Caki2 (cell line): ENCODE results near the gene ACAP1. TPM values are rescaled to one million over a fixed set of nuclear protein-coding genes. Genes with fewer than 3 reads are reported as not detected.
"Not testable (repeated sequence)": the region's sequence is repeated elsewhere in the genome, so short reads cannot be mapped to it uniquely, and the experiment has no call there.

Experiments
- DNase-seq: peaks from one replicate; pipeline ENCODE4 v3.0.0-alpha.2; 2015; ENCODE audit warnings: low read depth
- in situ Hi-C: cut with HindIII; loops from 2 replicates; pipeline ENCODE4 v1.10.0; 2016; ENCODE audit warnings: low sequenced_read_pairs, low pct_unique_long_range_greater_than_20kb, mixed read lengths
- total RNA-seq: library from RNA; depleted of rRNA; stranded (reverse); fragments of >200 nt; shearing (Covaris generic); gene quantifications from 2 replicates; pipeline ENCODE4 v1.2.3, GENCODE V29; 2014; ENCODE audit warnings: low replicate concordance

The ACAP1 gene
- total RNA-seq, 1 experiment from 2014 or later = 26.4 TPM

DNA sequence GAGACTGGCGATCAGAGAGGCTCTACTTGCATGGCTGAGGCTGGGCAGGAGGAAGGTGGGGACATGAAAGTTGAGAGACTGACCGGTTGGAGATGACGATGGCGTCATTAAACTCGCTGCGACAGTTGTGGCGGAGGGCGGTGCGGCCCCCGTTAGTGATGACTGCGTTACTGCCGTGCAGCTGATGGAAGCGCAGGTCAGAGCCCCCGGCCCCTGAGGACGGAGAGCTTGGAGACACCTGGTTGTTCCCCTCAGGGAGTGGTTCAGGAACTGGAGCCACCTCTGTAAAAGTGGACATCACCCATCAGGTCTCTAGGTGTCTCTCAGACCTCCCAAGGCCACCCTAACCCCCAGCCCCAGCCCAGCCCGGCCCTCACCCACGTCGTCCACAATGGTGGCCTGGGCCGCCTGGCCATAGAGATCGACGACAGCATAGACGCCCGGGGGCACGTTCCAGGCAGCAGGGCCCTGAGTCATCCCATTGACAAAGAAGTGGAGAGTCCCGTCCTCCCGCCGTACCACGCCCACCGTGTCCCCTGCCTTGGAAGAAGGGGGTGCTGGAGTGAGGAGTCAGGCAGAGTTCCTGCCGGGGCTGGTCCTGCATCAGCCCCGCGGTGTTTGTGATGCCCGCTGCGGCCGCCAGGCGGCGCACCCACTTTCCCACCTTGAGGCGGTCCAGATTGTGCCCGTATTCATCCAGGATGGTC lies 12.4 kb upstream of the ACAP1 start:
- no peak for DNase-seq

DNA sequence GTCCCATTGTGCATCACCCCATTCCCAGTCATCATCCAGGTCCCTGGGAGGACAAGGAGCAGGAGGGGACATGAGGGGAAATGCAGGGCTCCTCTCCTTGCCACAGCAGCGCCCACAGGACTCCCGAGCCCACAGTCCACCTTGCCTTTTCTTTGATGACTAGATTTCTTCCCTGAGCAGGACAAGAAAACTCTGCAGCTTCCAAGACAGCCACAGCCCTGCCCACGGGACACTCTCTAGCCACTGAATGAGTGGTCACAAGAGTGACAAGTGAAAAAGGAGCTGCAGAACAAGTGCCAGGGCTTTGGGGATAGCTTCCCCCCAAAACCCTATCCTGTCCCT lies 11.9 kb upstream of the ACAP1 start:
- in situ Hi-C loops = no loop called here
- DNase-seq = no peak

More for the DNA sequence above, 12.4 kb upstream of the ACAP1 start:
- in situ Hi-C loops = no loop called here

DNA sequence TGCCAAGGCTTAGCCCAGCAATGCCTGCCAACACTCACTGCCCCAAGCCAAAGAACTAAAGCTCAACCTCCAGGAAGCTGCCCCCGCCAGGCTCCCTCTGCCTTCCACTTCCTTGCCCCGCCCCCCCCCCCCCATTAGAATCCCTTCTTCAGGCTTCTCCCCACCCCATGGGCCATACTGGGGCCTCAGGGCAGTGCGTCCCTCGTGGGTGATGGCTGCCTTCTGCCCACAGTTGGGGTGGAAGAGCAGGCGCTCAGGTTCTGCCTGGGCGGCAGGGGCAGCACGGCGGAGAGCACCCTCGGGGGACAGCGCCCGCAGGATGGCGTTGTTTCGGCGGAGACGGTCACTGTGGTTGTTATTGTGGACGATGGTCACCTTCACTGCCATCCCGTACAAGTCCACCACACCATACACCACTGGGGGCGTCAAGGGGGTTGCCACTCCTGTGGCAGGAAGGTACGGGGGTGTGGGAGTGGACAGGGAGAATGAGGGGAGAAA lies 11.2 kb upstream of the ACAP1 start:
- in situ Hi-C loops = no loop called here
- no peak for DNase-seq

DNA sequence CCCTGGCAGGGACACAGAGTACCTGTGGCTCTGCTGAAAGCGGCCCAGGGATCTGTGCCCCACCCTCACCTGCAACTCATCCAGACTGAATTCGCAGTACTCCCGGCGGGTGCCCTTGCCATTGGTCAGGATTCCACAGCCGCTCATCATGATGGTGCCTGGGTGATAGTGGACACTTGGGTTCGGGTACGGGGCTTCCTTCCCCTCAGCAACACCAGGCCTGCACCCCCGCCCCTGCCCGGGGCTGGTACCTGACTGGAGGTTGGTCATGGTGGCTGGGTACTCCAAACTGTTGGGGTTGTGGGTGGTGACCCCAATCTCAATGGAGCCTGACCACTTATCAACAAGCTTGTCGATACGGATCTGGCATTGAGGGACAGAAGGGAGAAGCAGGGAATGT lies 10.1 kb upstream of the ACAP1 start:
- no peak for DNase-seq
- in situ Hi-C loops = no loop called here

DNA sequence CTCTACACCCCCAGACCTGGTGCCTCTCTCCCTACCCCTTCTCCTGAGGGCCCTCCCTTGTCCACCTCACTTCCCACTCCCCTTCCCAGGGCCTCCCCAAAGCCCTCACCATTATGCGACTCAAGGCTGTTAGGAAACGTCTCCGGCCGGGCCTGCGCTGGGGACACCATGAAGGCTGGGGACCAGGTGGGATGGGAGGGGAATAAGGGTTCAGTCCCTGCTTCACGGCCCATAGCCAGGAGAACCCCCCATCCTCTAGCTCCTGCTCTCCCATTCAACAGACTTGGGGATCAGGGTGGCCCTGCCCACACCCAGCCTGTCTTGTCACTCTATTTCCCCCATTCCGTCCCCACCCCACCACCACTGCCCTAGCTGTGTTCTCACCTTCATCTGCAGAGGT lies 9.3 kb upstream of the ACAP1 start:
- DNase-seq = no peak
- in situ Hi-C loops = no loop called here

DNA sequence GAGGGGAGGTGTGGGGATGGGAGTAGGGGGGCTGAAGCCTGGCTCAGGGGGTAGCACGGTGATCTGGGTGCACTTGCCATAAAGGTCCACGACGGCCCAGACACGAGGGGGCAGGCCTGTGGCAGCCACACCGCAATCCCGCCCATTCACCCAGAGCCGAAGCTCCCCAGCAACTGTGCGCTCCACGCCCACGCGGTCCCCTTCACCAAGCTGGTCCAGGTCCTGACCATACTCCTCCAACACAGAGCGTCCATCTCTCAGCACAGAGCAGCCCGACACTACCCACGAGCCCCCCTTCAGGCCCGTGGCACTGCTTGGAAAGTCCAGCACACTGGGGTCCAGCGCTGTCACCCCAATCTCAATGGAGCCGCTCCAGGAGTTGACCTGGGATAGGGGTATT lies 8.8 kb upstream of the ACAP1 start:
- no peak for DNase-seq
- in situ Hi-C loops = no loop called here

DNA sequence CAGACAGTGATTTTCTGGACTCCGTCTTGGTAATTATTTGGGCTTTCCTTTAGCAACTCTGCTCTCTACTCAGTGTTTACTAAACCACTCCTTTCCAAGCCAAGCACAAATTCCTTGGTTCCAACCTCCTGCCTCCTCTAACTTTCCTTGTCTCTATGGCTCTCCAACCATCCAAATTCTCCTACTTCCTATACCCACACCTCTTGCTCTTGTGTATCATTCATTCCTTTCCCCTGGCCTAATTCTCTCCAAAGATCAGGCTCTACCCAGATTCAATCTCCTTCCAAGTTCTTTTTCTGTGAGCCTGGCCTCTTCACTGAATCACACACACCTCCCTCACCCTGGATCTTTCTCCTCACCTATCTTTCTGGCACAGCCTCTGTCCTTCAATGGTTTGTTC lies 8.3 kb upstream of the ACAP1 start:
- in situ Hi-C loops = no loop called here
- DNase-seq = no peak

DNA sequence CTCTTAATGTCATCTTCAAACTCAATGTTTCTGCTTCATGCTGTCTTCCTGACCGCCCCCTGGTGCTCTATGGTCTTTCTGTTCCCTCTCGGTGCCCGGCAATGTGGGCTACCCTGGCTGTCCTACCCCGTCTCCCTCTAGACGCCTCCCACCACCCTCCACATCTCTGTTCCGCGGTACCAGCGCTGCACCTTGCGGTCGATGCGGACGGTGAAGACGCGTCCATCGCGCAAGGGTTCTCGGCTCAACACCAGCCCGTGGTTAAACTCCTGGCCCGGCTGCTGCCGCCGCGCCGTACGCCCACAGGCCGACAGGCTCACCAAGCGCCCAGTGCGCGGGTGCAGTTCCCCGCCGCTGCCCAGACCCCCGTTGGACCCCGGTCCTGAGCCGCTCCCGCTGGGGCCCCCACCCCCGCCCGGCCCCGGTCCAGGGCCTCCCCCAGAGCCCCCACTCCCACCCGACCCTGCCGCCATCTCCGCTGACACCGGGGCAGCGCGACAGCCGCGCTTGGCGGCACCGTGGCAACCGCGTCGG lies 7.4 kb upstream of the ACAP1 start, which contains the start of gene NEURL4:
Gene NEURL4, minus strand, starts transcription at position 496 of the 534 bp plus-strand sequence. Its CDS starts 23 bp downstream, at position 473.
- in situ Hi-C loops = no loop called here

DNA sequence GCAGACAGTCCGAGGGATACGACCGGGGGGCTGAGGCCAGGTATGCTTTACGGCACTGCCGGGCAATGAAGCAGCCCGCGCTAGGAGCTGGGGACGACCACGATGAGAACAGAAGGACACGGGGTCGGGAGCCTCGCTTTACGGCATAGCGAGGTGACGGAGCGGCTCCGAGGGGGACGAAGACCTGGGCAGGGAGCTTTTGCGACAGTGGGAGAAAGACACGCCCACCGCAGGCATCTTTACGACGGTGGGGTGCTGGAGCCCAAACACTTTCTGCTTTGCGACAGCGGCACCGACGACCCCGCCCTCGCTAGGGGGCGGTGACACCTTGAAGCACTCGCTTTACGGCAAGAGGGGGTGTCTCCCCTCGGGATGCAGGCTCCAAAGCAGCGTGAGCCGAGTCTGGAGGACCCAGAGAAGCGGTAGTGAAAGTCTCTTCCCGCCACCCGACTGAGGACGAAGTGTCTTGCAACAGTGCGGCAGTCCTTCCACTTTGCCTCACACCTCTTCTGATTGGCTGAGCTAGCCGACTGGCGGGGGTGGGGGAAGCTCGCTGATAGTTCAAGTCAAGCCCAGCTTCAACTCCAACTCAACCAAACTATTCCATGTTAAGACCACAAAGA lies 6.8 kb upstream of the ACAP1 start:
- in situ Hi-C loops = no loop called here
- peak; percentile 99 for DNase-seq

More for the DNA sequence above, 7.4 kb upstream of the ACAP1 start, which contains the start of gene NEURL4:
- no peak for DNase-seq

DNA sequence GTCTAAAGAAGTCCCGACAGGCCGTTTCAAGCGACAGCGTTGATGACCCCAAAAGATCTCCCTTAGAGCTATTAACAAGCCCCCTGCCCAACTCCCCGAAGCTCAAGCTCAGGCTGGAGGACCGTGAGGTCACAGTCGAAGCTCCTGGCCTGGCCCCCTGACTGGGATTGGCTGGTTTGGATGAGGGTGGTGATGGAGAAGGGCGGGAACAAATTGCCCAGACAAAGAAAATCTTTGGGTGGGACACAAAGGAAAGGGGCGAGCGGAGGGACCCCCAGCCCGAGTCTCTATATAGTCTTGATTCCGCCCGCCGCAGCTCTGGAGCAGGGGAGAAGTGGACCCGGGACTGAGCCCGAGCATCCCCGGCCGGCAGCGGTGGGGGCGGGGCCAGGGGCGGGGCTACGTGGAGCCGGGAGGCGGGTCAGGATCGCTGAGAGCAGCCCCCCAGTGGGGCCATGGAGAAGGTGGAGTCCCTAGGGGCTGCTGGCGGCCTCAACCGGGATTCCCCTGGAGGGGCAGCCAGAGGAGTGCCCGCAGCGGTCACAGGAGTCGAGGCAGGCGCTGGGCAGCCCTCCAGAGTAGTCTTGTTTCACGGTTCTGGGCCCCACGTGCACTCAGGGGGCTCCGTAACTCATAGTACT lies 6.2 kb upstream of the ACAP1 start:
- in situ Hi-C loops = no loop called here
- no peak for DNase-seq

DNA sequence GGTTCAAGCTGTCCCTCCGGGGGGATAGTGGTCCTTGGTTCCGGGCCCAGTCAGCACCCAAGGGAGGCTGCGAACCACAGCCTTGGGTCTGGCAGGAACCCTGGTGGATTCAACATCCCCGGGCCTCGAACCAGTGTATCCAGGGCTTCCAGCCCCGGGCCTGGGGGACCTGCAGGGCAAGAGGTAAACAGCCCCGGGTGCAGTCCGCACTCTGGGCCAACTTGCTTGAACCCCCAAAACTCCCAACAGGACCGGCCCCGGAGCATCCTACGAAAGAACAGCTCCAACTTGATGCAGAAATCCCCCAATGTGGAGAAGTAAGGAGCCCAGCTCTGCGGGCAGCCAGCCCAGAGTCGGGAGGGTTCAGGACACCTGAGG lies 5.7 kb upstream of the ACAP1 start:
- no peak for DNase-seq
- in situ Hi-C loops = no loop called here

DNA sequence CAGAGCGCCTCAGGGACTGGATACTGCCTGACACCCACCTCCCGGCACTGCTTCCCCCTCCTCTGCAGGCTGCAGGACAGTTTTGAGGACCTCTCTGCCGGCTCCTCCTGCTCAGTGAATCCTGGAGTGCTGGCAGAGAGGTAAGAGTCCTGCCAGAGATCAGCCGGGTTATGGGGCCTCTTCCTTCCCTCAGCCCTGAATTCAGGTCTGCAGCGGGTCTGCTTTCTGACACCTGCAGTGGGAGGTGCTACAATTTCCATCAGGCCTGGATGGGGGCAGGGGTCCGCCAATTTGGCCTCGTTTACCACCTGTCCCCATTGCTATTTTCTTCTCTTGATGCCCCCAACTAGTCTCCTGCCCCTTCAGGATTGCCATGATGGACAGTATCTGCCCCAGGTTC lies 4.2 kb upstream of the ACAP1 start:
- in situ Hi-C loops = no loop called here
- DNase-seq = no peak

DNA sequence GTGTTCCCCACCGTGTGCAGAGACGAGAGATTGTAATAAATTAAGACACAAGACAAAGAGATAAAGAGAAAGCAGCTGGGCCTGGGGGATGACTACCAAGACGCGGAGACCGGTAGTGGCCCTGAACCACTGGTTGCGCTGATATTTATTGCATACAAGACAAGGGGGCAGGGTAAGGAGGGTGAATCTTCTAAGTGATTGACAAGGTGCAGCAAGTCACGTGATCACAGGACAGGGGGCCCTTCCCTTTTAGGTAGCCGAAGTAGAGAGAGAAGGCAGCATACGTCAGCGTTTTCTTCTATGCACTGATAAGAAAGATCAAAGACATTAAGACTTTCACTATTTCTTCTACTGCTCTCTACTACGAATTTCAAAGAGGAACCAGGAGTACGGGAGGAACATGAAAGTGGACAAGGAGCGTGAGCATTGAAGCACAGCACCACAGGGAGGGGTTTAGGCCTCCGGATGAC lies 3.7 kb upstream of the ACAP1 start:
- in situ Hi-C loops, DNase-seq: not testable (repeated sequence)

DNA sequence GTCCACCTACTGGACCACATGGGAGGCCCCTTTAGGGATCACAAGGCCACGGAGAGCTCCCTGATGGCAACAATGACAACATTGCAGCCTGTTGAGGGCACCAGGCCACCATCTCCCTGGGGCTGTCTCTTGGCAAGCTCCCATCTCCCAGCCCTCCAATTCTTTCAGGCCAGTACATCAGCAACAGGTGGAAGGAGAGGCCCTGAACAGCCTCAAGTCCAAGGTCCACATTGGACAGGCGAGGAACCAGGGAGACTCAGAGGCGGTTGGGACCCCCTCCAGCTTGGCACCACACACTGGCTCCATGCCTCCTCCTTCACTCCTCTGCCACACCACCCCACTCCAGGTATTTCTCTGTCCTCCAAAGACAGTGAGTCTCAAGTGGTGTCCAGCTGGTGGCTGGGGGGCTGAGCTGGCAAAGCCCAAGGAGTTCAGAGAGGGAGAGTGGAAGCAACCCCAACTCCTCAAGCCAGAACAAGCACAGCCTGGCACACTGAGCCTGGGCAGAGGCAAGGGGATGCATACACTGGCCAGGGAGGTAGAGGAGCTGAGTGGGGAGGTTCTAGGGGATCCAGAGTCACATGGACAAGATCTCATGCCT lies 1.3 kb upstream of the ACAP1 start:
- DNase-seq = no peak
- in situ Hi-C loops = no loop called here

DNA sequence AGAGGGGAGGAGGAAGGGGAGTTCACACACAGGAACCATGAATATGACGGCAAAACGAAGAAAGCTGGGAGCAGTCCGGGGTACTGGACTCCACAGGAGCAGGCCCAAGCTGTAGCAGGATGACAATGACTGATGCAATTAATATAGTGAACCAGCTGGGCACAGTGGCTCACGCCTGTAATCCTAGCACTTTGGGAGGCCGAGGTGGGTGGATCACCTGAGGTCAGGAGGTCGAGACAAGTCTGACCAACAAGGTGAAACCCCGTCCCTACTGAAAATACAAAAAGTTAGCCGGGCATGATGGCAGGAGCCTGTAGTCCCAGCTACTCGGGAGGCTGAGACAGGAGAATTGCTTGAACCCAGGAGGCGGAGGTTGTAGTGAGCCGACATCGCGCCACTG lies 564 bp upstream of the ACAP1 start:
- in situ Hi-C loops = not testable (repeated sequence)

DNA sequence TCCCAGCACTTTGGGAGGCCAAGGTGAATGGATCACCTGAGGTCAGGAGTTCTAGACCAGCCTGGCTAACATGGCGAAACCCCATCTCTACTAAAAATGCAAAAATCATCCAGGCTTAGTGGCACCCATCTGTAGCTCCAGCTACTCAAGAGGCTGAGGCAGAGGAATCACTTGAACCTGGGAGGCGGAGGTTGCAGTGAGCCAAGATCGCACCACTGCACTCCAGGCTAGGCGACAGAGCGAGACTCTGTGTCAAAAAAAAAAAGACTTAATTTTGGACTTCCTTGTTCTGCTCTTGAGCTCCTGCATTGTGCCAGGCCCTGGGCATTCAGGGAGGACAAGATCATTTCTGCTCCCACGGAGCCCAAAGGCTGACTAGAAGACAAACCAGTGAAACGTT lies 1.3 kb downstream of the ACAP1 start:
- DNase-seq, in situ Hi-C loops: not testable (repeated sequence)

More for the DNA sequence above, 564 bp upstream of the ACAP1 start:
- not testable (repeated sequence) for DNase-seq

DNA sequence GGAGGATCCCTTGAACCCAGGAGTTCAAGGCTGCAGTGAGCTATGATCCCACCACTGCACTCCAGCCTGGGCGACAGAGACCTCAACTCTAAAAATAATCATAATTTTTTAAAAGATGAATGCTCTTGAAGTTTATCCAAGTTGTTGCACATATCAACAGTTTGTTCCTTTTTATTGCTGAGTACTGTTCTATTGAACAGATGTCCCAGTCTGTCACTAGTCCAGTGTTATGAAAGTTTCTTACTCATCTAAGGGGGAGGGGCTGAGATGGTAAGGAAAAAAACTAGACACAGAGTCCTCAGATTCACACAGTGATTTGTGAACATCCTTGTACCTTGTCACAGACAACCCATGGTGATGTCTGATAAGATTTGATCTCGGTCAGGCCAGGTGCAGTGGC lies 3.9 kb downstream of the ACAP1 start:
- in situ Hi-C loops = no loop called here

DNA sequence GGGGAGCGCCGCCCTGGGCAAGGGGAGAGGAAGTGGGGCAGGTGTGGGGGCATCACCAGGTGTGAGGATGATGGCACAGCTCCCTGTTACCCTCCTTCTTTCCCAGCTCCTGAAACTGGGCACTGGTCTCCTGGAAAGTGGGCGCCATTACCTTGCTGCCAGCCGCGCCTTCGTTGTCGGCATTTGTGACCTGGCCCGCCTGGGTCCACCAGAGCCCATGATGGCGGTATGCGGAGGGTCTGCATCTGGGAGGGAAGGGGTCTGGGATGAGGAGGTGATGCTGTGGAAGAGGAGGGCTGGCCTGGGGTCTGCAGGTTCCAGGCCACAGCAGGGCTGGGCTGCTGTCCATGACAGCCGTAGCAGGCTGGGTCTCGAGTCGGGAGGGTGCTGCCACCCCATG lies 5.5 kb downstream of the ACAP1 start:
- DNase-seq = no peak
- in situ Hi-C loops = no loop called here

More for the DNA sequence above, 3.9 kb downstream of the ACAP1 start:
- DNase-seq = no peak

DNA sequence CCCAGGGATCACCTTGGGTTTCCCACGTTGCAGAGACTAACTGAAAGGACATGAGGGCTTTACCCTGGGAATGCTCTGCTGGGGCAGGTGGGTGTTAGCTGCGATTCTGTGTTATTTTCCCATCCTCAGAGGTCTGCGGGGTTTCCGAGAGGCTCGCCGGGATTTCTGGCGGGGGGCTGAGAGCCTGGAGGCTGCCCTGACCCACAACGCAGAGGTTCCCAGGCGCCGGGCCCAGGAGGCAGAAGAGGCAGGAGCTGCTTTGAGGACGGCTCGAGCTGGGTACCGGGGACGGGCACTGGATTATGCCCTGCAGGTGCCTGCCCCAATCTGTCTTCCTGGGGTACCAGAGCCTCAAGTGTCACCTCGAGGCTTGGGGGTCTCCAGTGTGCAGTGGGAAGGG lies 6.9 kb downstream of the ACAP1 start:
- in situ Hi-C loops = no loop called here
- no peak for DNase-seq
